Endodermal cell (in vitro differentiated cells): ENCODE data around the gene ARID3C. TPM values are rescaled to one million over a fixed set of nuclear protein-coding genes. Genes with fewer than 3 reads are reported as not detected.

Experiments
- DNase-seq: peaks from one replicate; pipeline ENCODE4 v3.0.0-alpha.2; 2017
- H3K27ac ChIP-seq: 2 replicates; pipeline ENCODE4 v1.5.1; 2013; ENCODE audit warnings: mild to moderate bottlenecking, low read depth, low read length, moderate library complexity
- H3K27me3 ChIP-seq: 2 replicates; pipeline ENCODE4 v1.6.1; 2013; ENCODE audit warnings: mild to moderate bottlenecking, low read length, moderate library complexity; ENCODE audit not compliant: insufficient read depth, control insufficient read depth, poor library complexity, severe bottlenecking
- H3K36me3 ChIP-seq: 2 replicates; pipeline ENCODE4 v1.7.0; 2013; ENCODE audit warnings: mild to moderate bottlenecking, low read length, moderate library complexity; ENCODE audit not compliant: control insufficient read depth, insufficient read depth
- H3K4me1 ChIP-seq: one replicate; pipeline ENCODE4 v1.7.0; 2013; ENCODE audit warnings: low read length; ENCODE audit not compliant: control insufficient read depth, insufficient read depth
- H3K4me3 ChIP-seq: 2 replicates; pipeline ENCODE4 v1.5.1; 2013; ENCODE audit warnings: mild to moderate bottlenecking, low read length, moderate library complexity
- H3K9ac ChIP-seq: 2 replicates; pipeline ENCODE4 v1.6.1; 2013; ENCODE audit warnings: mild to moderate bottlenecking, low read length, moderate library complexity; ENCODE audit not compliant: poor library complexity, severe bottlenecking; ENCODE audit errors: extremely low read depth
- H3K9me3 ChIP-seq: 2 replicates; pipeline ENCODE4 v1.6.1; 2013; ENCODE audit warnings: mild to moderate bottlenecking, low read length, moderate library complexity; ENCODE audit not compliant: control insufficient read depth
- H3K27ac Mint-ChIP-seq: 2 replicates; pipeline ENCODE4 v1.8.0; 2020; ENCODE audit warnings: mixed read lengths
- H3K27me3 Mint-ChIP-seq: 2 replicates; pipeline ENCODE4 v1.8.0; 2021; ENCODE audit warnings: mild to moderate bottlenecking, mixed read lengths; ENCODE audit not compliant: insufficient read depth
- H3K36me3 Mint-ChIP-seq: 2 replicates; pipeline ENCODE4 v1.8.0; 2020; ENCODE audit warnings: low read depth, mixed read lengths
- H3K4me1 Mint-ChIP-seq: 2 replicates; pipeline ENCODE4 v1.8.0; 2020; ENCODE audit warnings: mixed read lengths
- H3K4me3 Mint-ChIP-seq: 2 replicates; pipeline ENCODE4 v1.8.0; 2020; ENCODE audit warnings: mild to moderate bottlenecking, moderate library complexity, mixed read lengths
- H3K9me3 Mint-ChIP-seq: 2 replicates; pipeline ENCODE4 v1.8.0; 2020; ENCODE audit warnings: mild to moderate bottlenecking, mixed read lengths
- WGBS, 2 experiments: methylation state at CpG; one replicate each; pipeline versions ENCODE4 v1.1.5 to v1.1.7; 2013; ENCODE audit warnings: missing lambda C conversion rate in 2 of 2, mixed read lengths in 1 of 2; ENCODE audit not compliant: insufficient coverage in 1 of 2, insufficient read length in 1 of 2; 5-methylcytosine and 5-hydroxymethylcytosine counted together
- total RNA-seq, 2 donors: library from RNA; stranded (reverse); fragmentation: NEBNext Ultra II Directional in 1 of 2; extraction: Animal tissue kit (Norgen Biotek cat#: 25700) in 1 of 2; gene quantifications; 2 replicates in 1 of 2; 3 replicates in 1 of 2; pipeline ENCODE4 v1.2.1, GENCODE V29; 2021
- TF ChIP-seq, protein P1 (sequence below): fragments of 200-600 bp; sonication (generic); conservative IDR thresholded peaks from 2 replicates; pipeline ENCODE4 v1.5.0; 2021; ENCODE audit warnings: antibody characterized with exemption, mild to moderate bottlenecking

Gene ARID3C
- total RNA-seq, 2 donors from 2014 or later = 0.31 to 0.80 TPM

DNA sequence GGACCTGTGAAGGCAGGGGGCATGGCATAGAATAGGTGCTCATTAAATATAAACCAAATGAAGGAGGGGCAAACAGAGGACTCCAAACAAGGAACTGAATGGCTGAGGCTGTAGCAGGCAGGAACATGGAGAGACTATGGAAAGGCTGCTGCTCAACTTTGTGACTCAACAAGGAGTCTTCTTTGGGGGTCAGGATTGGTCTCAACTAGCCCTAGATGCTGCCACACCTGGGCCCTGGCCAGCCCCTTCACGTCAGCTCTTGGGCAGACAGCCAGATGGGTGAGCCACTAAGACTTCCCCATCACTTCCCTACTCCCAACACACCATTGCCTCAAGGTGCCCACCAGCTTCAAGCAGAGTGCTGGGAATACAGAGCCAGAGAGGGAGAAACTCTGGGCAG lies 28.0 kb downstream of the ARID3C start:
- H3K4me1 Mint-ChIP-seq = no peaks in the 10 kb centered on the region
- H3K4me3 ChIP-seq = no peak overlapping the region

DNA sequence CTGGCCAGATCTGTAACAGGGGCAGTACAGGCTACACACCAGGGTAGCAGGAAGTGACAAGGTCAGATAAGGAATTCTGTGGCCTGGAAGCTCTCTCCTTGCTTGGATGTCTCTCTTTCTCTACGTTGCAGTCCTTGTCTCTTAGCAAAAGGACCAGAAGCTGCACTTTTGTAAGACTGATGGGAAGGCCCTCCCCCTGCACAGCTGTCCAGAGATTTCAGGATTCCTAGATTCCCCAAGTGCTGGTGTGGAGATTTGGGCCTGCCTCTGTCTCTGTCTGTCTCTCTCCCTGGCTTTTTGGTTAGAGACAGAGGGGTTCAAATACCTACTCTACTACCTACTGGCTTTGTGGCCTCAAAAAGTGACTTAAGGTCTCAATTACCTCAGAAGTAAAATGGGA lies 29.3 kb downstream of the ARID3C start:
- no peak overlapping the region for H3K9ac ChIP-seq
- 61% methylated on average over 1 of the region's 1 CpG; no CpG with 5 or more reads in 1 of the 2 experiments for WGBS, 2 experiments
- H3K27me3 ChIP-seq = peaks cover 14% of the 10 kb centered on the region
- H3K9me3 ChIP-seq = no peaks in the 10 kb centered on the region
- H3K27me3 Mint-ChIP-seq = peaks cover 15% of the 10 kb centered on the region
- H3K9me3 Mint-ChIP-seq = no peaks in the 10 kb centered on the region
- H3K4me1 ChIP-seq = no peaks in the 10 kb centered on the region
- TF ChIP-seq, protein P1, sequence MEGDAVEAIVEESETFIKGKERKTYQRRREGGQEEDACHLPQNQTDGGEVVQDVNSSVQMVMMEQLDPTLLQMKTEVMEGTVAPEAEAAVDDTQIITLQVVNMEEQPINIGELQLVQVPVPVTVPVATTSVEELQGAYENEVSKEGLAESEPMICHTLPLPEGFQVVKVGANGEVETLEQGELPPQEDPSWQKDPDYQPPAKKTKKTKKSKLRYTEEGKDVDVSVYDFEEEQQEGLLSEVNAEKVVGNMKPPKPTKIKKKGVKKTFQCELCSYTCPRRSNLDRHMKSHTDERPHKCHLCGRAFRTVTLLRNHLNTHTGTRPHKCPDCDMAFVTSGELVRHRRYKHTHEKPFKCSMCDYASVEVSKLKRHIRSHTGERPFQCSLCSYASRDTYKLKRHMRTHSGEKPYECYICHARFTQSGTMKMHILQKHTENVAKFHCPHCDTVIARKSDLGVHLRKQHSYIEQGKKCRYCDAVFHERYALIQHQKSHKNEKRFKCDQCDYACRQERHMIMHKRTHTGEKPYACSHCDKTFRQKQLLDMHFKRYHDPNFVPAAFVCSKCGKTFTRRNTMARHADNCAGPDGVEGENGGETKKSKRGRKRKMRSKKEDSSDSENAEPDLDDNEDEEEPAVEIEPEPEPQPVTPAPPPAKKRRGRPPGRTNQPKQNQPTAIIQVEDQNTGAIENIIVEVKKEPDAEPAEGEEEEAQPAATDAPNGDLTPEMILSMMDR = no peak
- no peaks in the 10 kb centered on the region for H3K4me1 Mint-ChIP-seq
- no peak for DNase-seq
- no peak overlapping the region for H3K27ac ChIP-seq
- H3K4me3 Mint-ChIP-seq = no peak overlapping the region
- no peak overlapping the region for H3K27ac Mint-ChIP-seq
- H3K36me3 Mint-ChIP-seq = no peaks in the 10 kb centered on the region
- H3K4me3 ChIP-seq = no peak overlapping the region
- H3K36me3 ChIP-seq = no peaks in the 10 kb centered on the region

More for the DNA sequence above, 28.0 kb downstream of the ARID3C start:
- no peaks in the 10 kb centered on the region for H3K36me3 Mint-ChIP-seq
- Histone ChIP-seq H3K27ac (no peak overlapping the region), H3K9ac (no peak overlapping the region), H3K27me3 (peaks cover 24% of the 10 kb centered on the region), H3K36me3 (no peaks in the 10 kb centered on the region), H3K4me1 (no peaks in the 10 kb centered on the region), H3K9me3 (no peaks in the 10 kb centered on the region)
- TF ChIP-seq, protein P1 = no peak
- no peaks in the 10 kb centered on the region for H3K9me3 Mint-ChIP-seq
- peaks cover 9% of the 10 kb centered on the region for H3K27me3 Mint-ChIP-seq
- no peak for DNase-seq
- 84 to 100% methylated on average over 1 of the region's 1 CpG for WGBS, 2 experiments
- H3K4me3 Mint-ChIP-seq = no peak overlapping the region
- H3K27ac Mint-ChIP-seq = no peak overlapping the region

DNA sequence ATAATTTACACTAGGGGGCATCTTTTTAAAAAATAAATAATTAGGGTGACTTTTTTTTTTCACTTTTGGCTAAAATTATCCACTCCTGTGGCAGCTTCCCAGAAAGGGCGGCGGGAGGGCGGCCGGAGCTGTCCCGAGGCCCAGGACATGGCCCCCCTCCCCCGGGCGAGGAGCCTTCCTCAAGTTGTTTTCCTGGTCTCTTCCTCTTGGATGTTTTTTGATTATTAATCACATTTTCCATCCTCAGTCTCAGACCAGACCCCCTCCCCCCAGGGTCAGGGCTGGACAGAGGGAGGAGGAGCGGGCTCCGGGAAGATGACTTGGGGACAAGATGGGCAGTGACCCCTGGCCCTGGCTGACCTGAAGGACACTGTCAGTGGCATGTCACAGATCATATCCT lies 34.7 kb downstream of the ARID3C start:
- H3K4me3 ChIP-seq = no peak overlapping the region
- H3K27ac ChIP-seq = no peak overlapping the region
- no peak overlapping the region for H3K27ac Mint-ChIP-seq
- WGBS, 2 experiments = 96% methylated on average over 9 of the region's 9 CpGs; no CpG with 5 or more reads in 1 of the 2 experiments
- H3K9ac ChIP-seq = no peak overlapping the region
- no peaks in the 10 kb centered on the region for H3K9me3 ChIP-seq
- H3K4me1 Mint-ChIP-seq = peaks cover 5% of the 10 kb centered on the region
- H3K36me3 ChIP-seq = no peaks in the 10 kb centered on the region
- no peaks in the 10 kb centered on the region for H3K9me3 Mint-ChIP-seq
- TF ChIP-seq, protein P1 = no peak
- peaks cover 63% of the 10 kb centered on the region for H3K27me3 Mint-ChIP-seq
- no peaks in the 10 kb centered on the region for H3K36me3 Mint-ChIP-seq
- H3K27me3 ChIP-seq = peaks cover 62% of the 10 kb centered on the region
- DNase-seq = no peak
- H3K4me1 ChIP-seq = peaks cover 7% of the 10 kb centered on the region
- no peak overlapping the region for H3K4me3 Mint-ChIP-seq
